Stimulated activated naive CD4-positive, alpha-beta T cell (primary cell): ENCODE measurements around the gene SLC25A52.
"Not testable (repeated sequence)": the region's sequence is repeated elsewhere in the genome, so short reads cannot be mapped to it uniquely, and the experiment has no call there.

ENCODE experiments used
- DNase-seq, 6 experiments: peaks; one replicate each; lab custom pipeline; 2025; lab: John Stamatoyannopoulos, UW

Gene SLC25A52

GRCh38 chr18:31760695-31761094, at the start of gene SLC25A52:
TSS of gene SLC25A52 (minus strand) at chr18:31760880. CDS start at chr18:31760661, 219 bp downstream.
- no peak for DNase-seq

- not testable (repeated sequence) for DNase-seq
Measured at GRCh38 chr18:31809049-31809448, 48.4 kb upstream of the SLC25A52 start.

- DNase-seq = no peak
Measured at GRCh38 chr18:31801078-31801477, 40.4 kb upstream of the SLC25A52 start.

GRCh38 chr18:31799257-31799656, 38.6 kb upstream of the SLC25A52 start:
- DNase-seq = not testable (repeated sequence)

GRCh38 chr18:31798399-31798798, 37.7 kb upstream of the SLC25A52 start:
- no peak for DNase-seq

- no peak for DNase-seq
Measured at GRCh38 chr18:31795747-31796146, 35.1 kb upstream of the SLC25A52 start.

GRCh38 chr18:31793531-31793930, 32.9 kb upstream of the SLC25A52 start:
- no peak for DNase-seq

GRCh38 chr18:31792580-31792911, 31.9 kb upstream of the SLC25A52 start:
- DNase-seq = no peak

GRCh38 chr18:31791817-31792579, 31.3 kb upstream of the SLC25A52 start:
- DNase-seq = no peak

GRCh38 chr18:31789409-31789808, 28.7 kb upstream of the SLC25A52 start:
- no peak for DNase-seq

GRCh38 chr18:31783059-31783458, 22.4 kb upstream of the SLC25A52 start:
- no peak for DNase-seq

GRCh38 chr18:31778391-31778950, 17.8 kb upstream of the SLC25A52 start:
- no peak for DNase-seq

GRCh38 chr18:31776093-31776492, 15.4 kb upstream of the SLC25A52 start:
- no peak for DNase-seq

- no peak for DNase-seq
Measured at GRCh38 chr18:31774962-31775361, 14.3 kb upstream of the SLC25A52 start.

GRCh38 chr18:31774477-31774785, 13.8 kb upstream of the SLC25A52 start:
- DNase-seq = no peak

- no peak for DNase-seq
Measured at GRCh38 chr18:31773774-31774476, 13.2 kb upstream of the SLC25A52 start.

- no peak for DNase-seq
Measured at GRCh38 chr18:31772699-31773098, 12.0 kb upstream of the SLC25A52 start.

GRCh38 chr18:31750273-31750672, 10.4 kb downstream of the SLC25A52 start:
- no peak for DNase-seq

GRCh38 chr18:31746396-31746795, 14.3 kb downstream of the SLC25A52 start:
- no peak for DNase-seq

GRCh38 chr18:31744321-31745067, 16.2 kb downstream of the SLC25A52 start:
- DNase-seq = no peak

GRCh38 chr18:31743600-31743999, 17.1 kb downstream of the SLC25A52 start:
- not testable (repeated sequence) for DNase-seq

- peak in 5 of 6 experiments; percentile 4 to 57 (median 39) for DNase-seq
Measured at GRCh38 chr18:31741097-31741735, 19.5 kb downstream of the SLC25A52 start.
